PC-3 (cell line): ENCODE results near the gene GALNT15.

Experiments
- CTCF ChIP-seq: fragments of 300-600 bp; sonication (generic); conservative IDR thresholded peaks from 2 replicates; pipeline ENCODE4 v1.5.1; 2017; ENCODE audit warnings: antibody characterized with exemption, low read depth, mild to moderate bottlenecking, low read length
- EZH2phosphoT487 ChIP-seq: fragments of 300-600 bp; sonication (generic); IDR thresholded peaks from 2 replicates; pipeline ENCODE4 v1.6.1; 2018; ENCODE audit warnings: mild to moderate bottlenecking, antibody characterized with exemption, low read length, borderline replicate concordance

GRCh38 chr3:16132928-16133327 is 41.6 kb upstream of the GALNT15 start:
- no peak for TF ChIP-seq CTCF
- TF ChIP-seq EZH2phosphoT487: no peak
